Adipocyte (in vitro differentiated cells): Measurements from ENCODE around the gene ATG5.

Experiments
- DNase-seq: peaks from one replicate; pipeline ENCODE4 v3.0.0-alpha.2; 2015; ENCODE audit warnings: low read depth
- H3K27me3 ChIP-seq: replicated peaks from 2 replicates; pipeline ENCODE4 v1.7.0; 2013; ENCODE audit warnings: mild to moderate bottlenecking, low read length, moderate library complexity; ENCODE audit not compliant: control insufficient read depth, insufficient read depth
- H3K36me3 ChIP-seq: 2 replicates; pipeline ENCODE4 v1.7.0; 2013; ENCODE audit warnings: low read length, mild to moderate bottlenecking, moderate library complexity; ENCODE audit not compliant: control insufficient read depth, insufficient read depth, severe bottlenecking
- H3K4me1 ChIP-seq: 2 replicates; pipeline ENCODE4 v1.7.0; 2013; ENCODE audit warnings: mild to moderate bottlenecking, low read length, moderate library complexity; ENCODE audit not compliant: control insufficient read depth, insufficient read depth
- H3K4me3 ChIP-seq: 2 replicates; pipeline ENCODE4 v1.7.0; 2013; ENCODE audit warnings: mild to moderate bottlenecking, low read length, moderate library complexity
- H3K9ac ChIP-seq: 2 replicates; pipeline ENCODE4 v1.7.0; 2013; ENCODE audit warnings: mild to moderate bottlenecking, low read length, moderate library complexity
- H3K9me3 ChIP-seq: 2 replicates; pipeline ENCODE4 v1.7.0; 2013; ENCODE audit warnings: mild to moderate bottlenecking, low read length, moderate library complexity; ENCODE audit not compliant: control insufficient read depth

ATG5 gene

GRCh38 chr6:106325336-106326178 is at the start of gene ATG5:
TSS of gene ATG5 (minus strand) at chr6:106325760. CDS start at chr6:106316208, 9,552 bp downstream.
- no peaks in the 10 kb centered on the region for H3K9me3 ChIP-seq
- peaks cover 11% of the 10 kb centered on the region for H3K27me3 ChIP-seq
- peak; percentile 99 for DNase-seq
- peak within 1 kb of the TSS; percentile 94 for H3K9ac ChIP-seq
- H3K4me1 ChIP-seq, result peaks cover 13% of the 10 kb centered on the region
- no peaks in the 10 kb centered on the region for H3K36me3 ChIP-seq
- H3K4me3 ChIP-seq, result peak within 1 kb of the TSS; percentile 99

- H3K4me1 ChIP-seq, result peaks cover 5% of the 10 kb centered on the region
- no peaks in the 10 kb centered on the region for H3K36me3 ChIP-seq
- no peak overlapping the region for H3K9ac ChIP-seq
- H3K4me3 ChIP-seq, result no peak overlapping the region
- H3K9me3 ChIP-seq, result no peaks in the 10 kb centered on the region
- DNase-seq, result no peak
- H3K27me3 ChIP-seq, result no peaks in the 10 kb centered on the region
Measured at GRCh38 chr6:106373502-106374239, 48.1 kb upstream of the ATG5 start.

- no peak overlapping the region for H3K4me3 ChIP-seq
Measured at GRCh38 chr6:106372838-106373501, 47.4 kb upstream of the ATG5 start.

GRCh38 chr6:106370639-106371038 is 45.1 kb upstream of the ATG5 start:
- Histone ChIP-seq H3K27me3 (no peaks in the 10 kb centered on the region), H3K36me3 (no peaks in the 10 kb centered on the region), H3K4me1 (no peaks in the 10 kb centered on the region), H3K4me3 (no peak overlapping the region), H3K9me3 (no peaks in the 10 kb centered on the region), H3K9ac (no peak overlapping the region)
- no peak for DNase-seq

More at GRCh38 chr6:106372838-106373501, 47.4 kb upstream of the ATG5 start:
- no peak for DNase-seq
- Histone ChIP-seq H3K9me3 (no peaks in the 10 kb centered on the region), H3K27me3 (no peaks in the 10 kb centered on the region), H3K4me1 (peaks cover 5% of the 10 kb centered on the region), H3K36me3 (no peaks in the 10 kb centered on the region), H3K9ac (no peak overlapping the region)

GRCh38 chr6:106369739-106370138 is 44.2 kb upstream of the ATG5 start:
- no peak overlapping the region for H3K9ac ChIP-seq

GRCh38 chr6:106363401-106364138 is 38.0 kb upstream of the ATG5 start:
- H3K9me3 ChIP-seq, result no peaks in the 10 kb centered on the region
- H3K9ac ChIP-seq, result no peak overlapping the region
- peaks cover 27% of the 10 kb centered on the region for H3K27me3 ChIP-seq
- H3K4me1 ChIP-seq, result peaks cover 11% of the 10 kb centered on the region
- no peak for DNase-seq
- no peaks in the 10 kb centered on the region for H3K36me3 ChIP-seq
- H3K4me3 ChIP-seq, result no peak overlapping the region

More at GRCh38 chr6:106369739-106370138, 44.2 kb upstream of the ATG5 start:
- no peaks in the 10 kb centered on the region for H3K9me3 ChIP-seq
- H3K36me3 ChIP-seq, result no peaks in the 10 kb centered on the region
- no peaks in the 10 kb centered on the region for H3K4me1 ChIP-seq
- no peaks in the 10 kb centered on the region for H3K27me3 ChIP-seq
- no peak overlapping the region for H3K4me3 ChIP-seq
- no peak for DNase-seq

GRCh38 chr6:106360989-106361430 is 35.5 kb upstream of the ATG5 start:
- Histone ChIP-seq H3K4me3 (peak overlapping the region; percentile 61), H3K4me1 (peaks cover 11% of the 10 kb centered on the region), H3K36me3 (no peaks in the 10 kb centered on the region), H3K27me3 (peaks cover 39% of the 10 kb centered on the region), H3K9ac (no peak overlapping the region), H3K9me3 (no peaks in the 10 kb centered on the region)
- peak; percentile 5 for DNase-seq

- Histone ChIP-seq H3K9ac (no peak within 1 kb of the TSS), H3K4me1 (peaks cover 11% of the 10 kb centered on the region), H3K36me3 (no peaks in the 10 kb centered on the region), H3K4me3 (peak within 1 kb of the TSS; percentile 61), H3K27me3 (peaks cover 43% of the 10 kb centered on the region), H3K9me3 (no peaks in the 10 kb centered on the region)
- DNase-seq, result peak; percentile 53
Measured at GRCh38 chr6:106360410-106360988, 34.9 kb upstream of the ATG5 start, which contains the start of gene CRYBG1. TSS of gene CRYBG1 (plus strand) at chr6:106360717. CDS start at chr6:106360909, 192 bp downstream.

- no peak overlapping the region for H3K9ac ChIP-seq
- H3K4me3 ChIP-seq, result peak overlapping the region; percentile 61
- H3K27me3 ChIP-seq, result peaks cover 46% of the 10 kb centered on the region
- peaks cover 11% of the 10 kb centered on the region for H3K4me1 ChIP-seq
- H3K36me3 ChIP-seq, result no peaks in the 10 kb centered on the region
- H3K9me3 ChIP-seq, result no peaks in the 10 kb centered on the region
- DNase-seq, result no peak
Measured at GRCh38 chr6:106359959-106360409, 34.4 kb upstream of the ATG5 start.

- peaks cover 11% of the 10 kb centered on the region for H3K4me1 ChIP-seq
- H3K9me3 ChIP-seq, result peaks cover 4% of the 10 kb centered on the region
- H3K36me3 ChIP-seq, result no peaks in the 10 kb centered on the region
- H3K27me3 ChIP-seq, result peaks cover 43% of the 10 kb centered on the region
- no peak for DNase-seq
- no peak overlapping the region for H3K9ac ChIP-seq
- no peak overlapping the region for H3K4me3 ChIP-seq
Measured at GRCh38 chr6:106356378-106356777, 30.8 kb upstream of the ATG5 start.
